Karpas-422 (cell line): ENCODE measurements around the gene RARRES1. TPM values are rescaled to one million over a fixed set of nuclear protein-coding genes. Genes with fewer than 3 reads are reported as not detected.

Experiments used
- DNase-seq: peaks from one replicate; pipeline ENCODE4 v3.0.0-alpha.2; 2015
- H2AFZ ChIP-seq: fragments of 200-600 bp; sonication (generic); 2 replicates; pipeline ENCODE4 v1.6.1; 2014; ENCODE audit warnings: antibody characterized with exemption, low read length, mixed read lengths
- H3K27ac ChIP-seq: fragments of 200-600 bp; sonication (generic); 2 replicates; pipeline ENCODE4 v1.5.1; 2014; ENCODE audit warnings: mild to moderate bottlenecking, low read length, moderate library complexity
- H3K27me3 ChIP-seq: fragments of 200-600 bp; sonication (generic); 2 replicates; pipeline ENCODE4 v1.6.1; 2014; ENCODE audit warnings: low read length, mixed read lengths
- H3K36me3 ChIP-seq: fragments of 200-600 bp; sonication (generic); 2 replicates; pipeline ENCODE4 v1.6.1; 2014; ENCODE audit warnings: low read length, mixed read lengths; ENCODE audit not compliant: insufficient read depth
- H3K4me1 ChIP-seq: fragments of 200-600 bp; sonication (generic); 2 replicates; pipeline ENCODE4 v1.6.1; 2014; ENCODE audit warnings: mild to moderate bottlenecking, low read length, mixed read lengths
- H3K4me2 ChIP-seq: fragments of 200-600 bp; sonication (generic); 2 replicates; pipeline ENCODE4 v1.6.1; 2014; ENCODE audit warnings: low read length, low read depth, mild to moderate bottlenecking; ENCODE audit not compliant: poor library complexity, severe bottlenecking
- H3K4me3 ChIP-seq: fragments of 200-600 bp; sonication (generic); 2 replicates; pipeline ENCODE4 v1.5.1; 2014; ENCODE audit warnings: mild to moderate bottlenecking, antibody characterized with exemption, low read length, mixed read lengths
- H3K79me2 ChIP-seq: fragments of 200-600 bp; sonication (generic); 2 replicates; pipeline ENCODE4 v1.6.1; 2014; ENCODE audit warnings: mild to moderate bottlenecking, low read length, mixed read lengths
- H3K9ac ChIP-seq: fragments of 200-600 bp; sonication (generic); 2 replicates; pipeline ENCODE4 v1.6.0; 2014; ENCODE audit warnings: low read length
- H3K9me2 ChIP-seq: fragments of 200-600 bp; sonication (generic), shearing (Covaris generic); replicated peaks from 2 replicates; pipeline ENCODE4 v1.6.0; 2014; ENCODE audit warnings: mild to moderate bottlenecking, low read length, moderate library complexity; ENCODE audit not compliant: insufficient read depth
- H3K9me3 ChIP-seq: fragments of 300-700, 200-600 bp; sonication (generic); 2 replicates; pipeline ENCODE4 v1.6.1; 2014; ENCODE audit warnings: low read length, mixed read lengths
- H4K20me1 ChIP-seq: fragments of 200-600 bp; sonication (generic); 2 replicates; pipeline ENCODE4 v1.6.1; 2014; ENCODE audit warnings: mild to moderate bottlenecking, antibody characterized with exemption, low read length, low read depth; ENCODE audit not compliant: insufficient read depth
- total RNA-seq: library from RNA; depleted of rRNA; stranded (reverse); fragments of >200 nt; shearing (Covaris generic); gene quantifications from 2 replicates; pipeline ENCODE4 v1.2.3, GENCODE V29; 2014; ENCODE audit warnings: low replicate concordance

RARRES1 gene
- total RNA-seq, 1 experiment from 2014 or later: not detected

DNA sequence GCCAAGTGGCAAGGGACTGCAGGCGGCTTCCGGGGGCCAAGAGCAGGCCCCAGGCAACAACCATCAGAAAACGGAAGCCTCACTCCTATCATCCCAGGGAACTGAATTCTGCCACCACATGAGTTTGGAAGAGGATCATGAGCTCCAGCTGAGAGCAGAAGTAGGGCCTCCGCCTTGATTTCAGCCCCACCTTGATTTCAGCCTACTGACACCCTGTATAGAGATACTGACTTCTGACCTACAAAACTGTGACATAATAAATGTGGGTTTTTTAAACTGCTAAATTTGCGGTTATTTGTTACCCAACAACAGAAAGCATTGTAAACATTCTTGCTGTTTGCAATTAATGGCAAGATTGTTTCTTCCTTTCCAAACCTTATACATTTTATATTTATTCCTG is 21.6 kb upstream of the RARRES1 start:
- no peak for DNase-seq
- Histone ChIP-seq H3K4me2 (no peak overlapping the region), H3K27ac (no peak overlapping the region), H3K9ac (no peak overlapping the region), H3K9me3 (no peaks in the 10 kb centered on the region), H4K20me1 (no peaks in the 10 kb centered on the region), H3K27me3 (no peaks in the 10 kb centered on the region), H3K4me3 (no peak overlapping the region), H3K79me2 (no peaks in the 10 kb centered on the region), H3K36me3 (no peaks in the 10 kb centered on the region), H3K9me2 (no peaks in the 10 kb centered on the region), H3K4me1 (no peaks in the 10 kb centered on the region), H2AFZ (no peak overlapping the region)

DNA sequence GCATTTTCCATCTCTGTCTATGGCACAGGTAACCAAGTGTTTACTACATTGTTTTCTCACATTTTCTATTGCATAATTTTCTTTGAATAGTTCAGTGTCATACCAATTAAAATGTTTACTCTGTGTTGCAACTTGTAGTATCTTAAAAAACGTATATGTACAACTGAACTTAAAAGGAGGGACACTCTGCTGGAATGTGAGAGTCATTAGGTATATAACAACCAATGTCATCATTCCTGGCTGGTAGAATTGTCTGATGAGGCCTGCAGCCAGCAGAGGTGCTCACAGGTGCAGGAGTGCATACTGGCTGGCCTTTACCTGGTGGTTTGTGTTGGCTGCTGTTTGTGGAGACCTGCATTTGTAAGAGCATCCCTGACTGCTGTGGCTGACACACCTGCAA is 19.1 kb upstream of the RARRES1 start:
- no peaks in the 10 kb centered on the region for H3K27me3 ChIP-seq
- no peak overlapping the region for H3K27ac ChIP-seq
- no peaks in the 10 kb centered on the region for H3K9me2 ChIP-seq

DNA sequence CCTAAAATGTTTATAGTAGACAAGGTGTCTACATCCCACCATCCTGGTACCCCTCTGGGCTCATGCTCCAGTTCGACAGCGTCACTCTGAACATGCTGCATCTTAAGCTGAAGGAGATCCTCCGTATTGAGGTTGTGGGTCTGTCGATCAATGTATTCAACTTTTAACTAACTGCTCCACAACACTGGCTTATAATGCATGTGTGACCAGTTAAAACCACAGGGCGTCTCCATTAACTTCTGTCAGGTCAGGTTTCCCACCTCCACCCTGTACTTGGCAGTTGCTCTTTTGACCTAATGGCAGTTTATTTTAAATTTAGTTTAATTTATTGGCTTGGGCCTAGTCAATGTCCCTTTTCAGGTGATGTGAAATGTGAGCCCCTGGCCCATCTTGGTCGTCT is 17.8 kb upstream of the RARRES1 start:
- Histone ChIP-seq H3K9ac (no peak overlapping the region), H3K4me3 (no peak overlapping the region), H3K9me3 (no peaks in the 10 kb centered on the region), H4K20me1 (no peaks in the 10 kb centered on the region), H2AFZ (no peak overlapping the region), H3K9me2 (no peaks in the 10 kb centered on the region), H3K27me3 (no peaks in the 10 kb centered on the region), H3K79me2 (no peaks in the 10 kb centered on the region), H3K27ac (no peak overlapping the region), H3K4me1 (peaks cover 28% of the 10 kb centered on the region), H3K36me3 (no peaks in the 10 kb centered on the region), H3K4me2 (no peak overlapping the region)
- no peak for DNase-seq

More for the DNA sequence above, 19.1 kb upstream of the RARRES1 start:
- Histone ChIP-seq H3K4me2 (no peak overlapping the region), H3K4me1 (peaks cover 20% of the 10 kb centered on the region), H3K36me3 (no peaks in the 10 kb centered on the region), H3K9me3 (no peaks in the 10 kb centered on the region), H3K4me3 (no peak overlapping the region), H2AFZ (no peak overlapping the region), H4K20me1 (no peaks in the 10 kb centered on the region), H3K9ac (no peak overlapping the region), H3K79me2 (no peaks in the 10 kb centered on the region)
- DNase-seq: no peak

DNA sequence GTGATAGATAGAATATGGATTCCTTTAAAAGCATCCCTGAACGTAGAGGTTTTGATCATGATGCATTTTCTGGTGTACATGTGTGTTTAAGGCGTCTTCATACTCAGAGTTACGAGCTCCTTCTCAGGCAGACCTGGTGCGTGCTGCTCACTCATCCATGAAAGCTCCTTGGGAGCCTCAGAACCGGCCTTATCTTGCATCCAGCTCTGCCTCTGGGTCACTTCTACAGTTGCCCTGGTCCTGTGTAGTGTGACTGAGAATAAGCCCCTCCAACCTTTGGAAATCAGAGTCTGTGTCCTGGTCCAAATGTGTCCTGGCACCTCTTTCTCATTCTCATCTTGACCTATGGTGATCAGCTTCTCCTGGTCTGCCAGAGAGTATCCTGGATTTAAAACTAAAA is 17.3 kb upstream of the RARRES1 start:
- H3K36me3 ChIP-seq: no peaks in the 10 kb centered on the region
- no peak overlapping the region for H2AFZ ChIP-seq
- H4K20me1 ChIP-seq: no peaks in the 10 kb centered on the region
- H3K9me3 ChIP-seq: no peaks in the 10 kb centered on the region
- H3K79me2 ChIP-seq: no peaks in the 10 kb centered on the region
- H3K4me1 ChIP-seq: peaks cover 28% of the 10 kb centered on the region
- no peak overlapping the region for H3K9ac ChIP-seq
- H3K27ac ChIP-seq: no peak overlapping the region
- DNase-seq: no peak
- H3K27me3 ChIP-seq: no peaks in the 10 kb centered on the region
- no peak overlapping the region for H3K4me2 ChIP-seq
- no peak overlapping the region for H3K4me3 ChIP-seq
- H3K9me2 ChIP-seq: no peaks in the 10 kb centered on the region

DNA sequence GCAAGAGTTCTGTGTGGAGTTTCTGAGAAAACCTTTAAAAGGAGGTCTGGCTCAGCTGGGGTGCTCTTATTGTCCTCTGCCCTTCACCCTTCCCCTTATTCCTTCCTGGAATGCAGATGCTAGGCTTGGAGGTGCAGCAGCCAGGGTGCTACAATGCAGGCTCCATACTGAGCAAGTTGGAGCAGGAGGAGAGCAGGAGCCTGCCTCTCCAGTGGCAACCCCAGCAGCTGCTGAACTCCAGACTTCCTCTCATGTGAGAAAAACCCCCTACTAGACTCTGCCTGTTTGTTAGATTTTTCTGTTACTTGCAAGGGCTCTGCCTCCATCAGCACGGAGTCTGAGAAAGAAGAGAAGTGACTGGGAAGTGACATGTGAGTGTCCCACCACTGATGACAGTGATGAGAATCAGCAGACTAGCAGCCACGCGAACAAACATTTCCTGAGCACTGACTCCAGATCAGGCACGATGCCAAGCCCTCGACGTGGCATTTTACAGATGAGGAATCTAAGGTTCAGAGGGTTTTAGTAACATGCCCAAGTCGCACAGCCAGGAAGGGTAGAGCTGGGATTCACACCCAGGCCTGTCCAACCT is 16.1 kb upstream of the RARRES1 start:
- Histone ChIP-seq H3K4me2 (no peak overlapping the region), H2AFZ (no peak overlapping the region), H4K20me1 (no peaks in the 10 kb centered on the region), H3K9ac (no peak overlapping the region), H3K36me3 (no peaks in the 10 kb centered on the region), H3K27ac (peak overlapping the region; percentile 82; the same call in 1 of the 2 replicates), H3K9me3 (no peaks in the 10 kb centered on the region), H3K4me1 (peaks cover 29% of the 10 kb centered on the region), H3K4me3 (no peak overlapping the region), H3K79me2 (no peaks in the 10 kb centered on the region), H3K9me2 (no peaks in the 10 kb centered on the region), H3K27me3 (no peaks in the 10 kb centered on the region)
- no peak for DNase-seq

DNA sequence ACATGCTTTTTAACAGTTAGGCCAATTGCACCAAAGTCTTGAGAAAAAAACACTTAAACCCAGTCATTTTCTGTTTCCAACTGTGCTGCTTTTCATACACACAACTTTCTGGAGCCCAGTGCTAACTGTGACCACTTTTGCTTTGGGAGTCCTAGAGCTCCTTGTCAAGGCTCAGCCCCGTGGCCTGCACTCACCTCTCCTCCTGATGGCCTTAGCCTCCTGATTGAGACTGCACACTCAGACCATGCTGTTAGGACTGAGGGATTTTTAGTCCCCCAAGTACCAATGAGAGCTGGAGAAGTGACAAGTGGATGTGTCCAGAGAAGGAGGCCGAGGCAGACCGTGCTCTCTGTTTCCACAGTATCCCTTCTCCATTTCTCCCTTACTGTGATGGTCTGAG is 15.2 kb upstream of the RARRES1 start:
- Histone ChIP-seq H3K4me2 (peak overlapping the region; percentile 46), H2AFZ (no peak overlapping the region)

DNA sequence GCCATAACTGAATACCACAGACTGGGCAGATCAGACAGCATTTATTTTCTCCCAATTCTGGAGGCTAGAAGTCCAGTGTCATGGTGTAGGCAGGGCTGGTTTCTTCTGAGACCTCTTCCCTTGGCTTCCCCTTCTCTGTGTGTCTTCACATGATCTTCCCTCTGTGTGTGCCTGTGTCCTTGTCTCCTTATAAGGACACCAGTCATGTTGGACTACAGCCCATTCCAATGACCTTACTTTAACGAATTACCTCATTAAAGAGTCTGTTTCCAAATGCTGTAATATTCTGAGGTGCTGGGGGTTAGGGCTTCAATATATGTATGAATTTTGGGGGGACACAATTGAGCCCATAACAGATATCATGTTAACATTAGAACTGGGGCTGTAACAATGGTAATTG is 13.3 kb upstream of the RARRES1 start:
- Histone ChIP-seq H3K79me2 (no peaks in the 10 kb centered on the region), H3K27me3 (no peaks in the 10 kb centered on the region), H3K9ac (no peak overlapping the region), H4K20me1 (no peaks in the 10 kb centered on the region), H2AFZ (no peak overlapping the region), H3K36me3 (0 out of 2 replicates have a peak, but pooled peaks cover 6% of the 10 kb centered on the region), H3K4me2 (no peak overlapping the region), H3K9me3 (no peaks in the 10 kb centered on the region), H3K27ac (no peak overlapping the region), H3K4me3 (no peak overlapping the region), H3K9me2 (no peaks in the 10 kb centered on the region), H3K4me1 (peaks cover 37% of the 10 kb centered on the region)
- DNase-seq: no peak

More for the DNA sequence above, 15.2 kb upstream of the RARRES1 start:
- Histone ChIP-seq H3K9ac (peak overlapping the region; percentile 46), H3K9me3 (no peaks in the 10 kb centered on the region), H3K79me2 (no peaks in the 10 kb centered on the region), H3K4me1 (peaks cover 37% of the 10 kb centered on the region), H4K20me1 (no peaks in the 10 kb centered on the region), H3K27me3 (no peaks in the 10 kb centered on the region), H3K36me3 (0 out of 2 replicates have a peak, but pooled peaks cover 6% of the 10 kb centered on the region), H3K27ac (peak overlapping the region; percentile 82), H3K4me3 (no peak overlapping the region), H3K9me2 (no peaks in the 10 kb centered on the region)
- no peak for DNase-seq

DNA sequence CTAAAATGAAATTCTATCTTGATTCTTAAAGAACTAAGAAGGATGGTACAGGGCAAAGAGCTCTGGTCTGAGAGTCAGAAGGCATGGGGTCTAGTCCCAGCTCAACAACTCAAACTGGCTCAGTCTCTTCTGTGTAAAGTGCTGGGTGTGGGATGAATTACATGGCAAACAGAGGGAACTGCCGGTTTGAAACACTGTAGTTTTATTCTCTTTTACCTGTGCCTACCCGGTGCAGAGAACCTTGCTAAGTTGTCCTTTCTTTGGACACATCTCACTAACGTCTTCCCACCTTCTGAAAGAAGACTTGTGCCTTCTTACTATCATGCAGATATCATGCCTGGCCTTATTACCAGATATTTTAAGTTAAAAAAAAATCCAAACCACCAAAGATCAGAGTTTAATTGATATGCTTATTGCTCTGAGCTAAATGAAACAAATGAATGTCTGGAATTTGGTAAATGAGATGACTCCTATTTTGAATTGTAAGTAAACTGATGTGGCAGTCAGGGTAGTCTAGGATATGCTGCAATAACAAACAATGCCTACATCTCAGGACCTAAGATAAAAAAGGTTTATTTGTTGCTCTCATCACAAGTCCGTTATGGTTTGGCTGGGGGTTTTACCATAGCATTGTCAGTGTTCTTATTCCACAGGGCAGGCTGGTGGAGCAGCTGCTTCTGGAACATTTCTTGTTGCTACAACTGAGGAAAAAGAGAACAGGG is 12.5 kb upstream of the RARRES1 start:
- Histone ChIP-seq H3K36me3 (0 out of 2 replicates have a peak, but pooled peaks cover 6% of the 10 kb centered on the region), H2AFZ (no peak overlapping the region), H3K27ac (no peak overlapping the region), H3K4me1 (peaks cover 37% of the 10 kb centered on the region), H3K4me2 (no peak overlapping the region), H3K27me3 (no peaks in the 10 kb centered on the region), H3K4me3 (no peak overlapping the region), H3K79me2 (no peaks in the 10 kb centered on the region), H4K20me1 (no peaks in the 10 kb centered on the region), H3K9me3 (no peaks in the 10 kb centered on the region), H3K9me2 (no peaks in the 10 kb centered on the region), H3K9ac (no peak overlapping the region)
- no peak for DNase-seq
